GM18519 (cell line): ENCODE data around the gene CCDC116.
"Not testable (repeated sequence)": the region's sequence is repeated elsewhere in the genome, so short reads cannot be mapped to it uniquely, and the experiment has no call there.

ENCODE experiments used
- ATAC-seq: cut with Tn5 transposase; IDR thresholded peaks from one replicate; pipeline ENCODE4 v1.9.1; 2021; ENCODE audit warnings: mild to moderate bottlenecking, moderate library complexity; ENCODE audit not compliant: unreplicated experiment, low FRiP score

CCDC116 gene

DNA sequence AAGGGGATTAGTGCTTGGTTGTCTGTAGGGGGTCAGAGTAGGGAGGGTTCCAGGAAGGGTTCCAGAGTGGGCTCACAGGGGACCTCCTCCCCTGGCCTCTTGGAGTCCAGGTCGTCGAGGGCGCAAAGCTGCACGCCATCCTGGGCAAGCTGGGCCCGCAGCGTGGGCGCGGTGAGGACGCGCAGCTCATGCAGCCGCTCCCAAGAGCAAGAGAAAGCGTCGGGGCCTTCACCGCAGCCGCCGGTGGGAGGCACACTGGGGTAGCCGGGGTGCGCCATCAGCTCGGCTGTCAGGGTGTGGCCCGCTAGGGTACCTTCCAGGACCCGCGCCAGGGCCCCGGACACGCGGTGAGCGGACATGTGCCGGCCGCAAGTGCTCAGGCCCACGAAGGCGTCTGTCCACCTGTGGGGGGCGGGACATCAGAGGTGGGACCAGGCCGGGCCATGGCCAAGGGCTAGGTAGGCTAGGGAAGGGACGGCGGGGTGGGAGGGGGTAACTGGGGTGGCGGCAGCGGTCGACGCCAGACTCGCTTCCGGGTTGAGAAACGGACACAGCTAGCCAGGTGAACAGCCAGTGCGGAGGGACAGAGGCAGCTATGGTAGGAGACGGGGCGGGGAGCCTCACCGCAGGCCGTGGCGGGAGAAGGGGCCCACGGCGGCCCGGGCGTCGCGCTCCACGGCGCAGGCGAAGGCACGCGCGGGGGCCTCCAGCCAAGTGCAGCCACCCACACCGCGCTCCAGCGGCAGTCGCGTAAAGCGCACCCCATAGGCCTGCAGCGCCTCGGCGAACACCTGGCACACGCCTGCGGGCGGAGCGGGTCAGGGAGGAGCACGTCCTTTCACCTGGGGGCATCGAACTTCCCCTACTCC, 3.9 kb upstream of the CCDC116 start:
- no peak for ATAC-seq

DNA sequence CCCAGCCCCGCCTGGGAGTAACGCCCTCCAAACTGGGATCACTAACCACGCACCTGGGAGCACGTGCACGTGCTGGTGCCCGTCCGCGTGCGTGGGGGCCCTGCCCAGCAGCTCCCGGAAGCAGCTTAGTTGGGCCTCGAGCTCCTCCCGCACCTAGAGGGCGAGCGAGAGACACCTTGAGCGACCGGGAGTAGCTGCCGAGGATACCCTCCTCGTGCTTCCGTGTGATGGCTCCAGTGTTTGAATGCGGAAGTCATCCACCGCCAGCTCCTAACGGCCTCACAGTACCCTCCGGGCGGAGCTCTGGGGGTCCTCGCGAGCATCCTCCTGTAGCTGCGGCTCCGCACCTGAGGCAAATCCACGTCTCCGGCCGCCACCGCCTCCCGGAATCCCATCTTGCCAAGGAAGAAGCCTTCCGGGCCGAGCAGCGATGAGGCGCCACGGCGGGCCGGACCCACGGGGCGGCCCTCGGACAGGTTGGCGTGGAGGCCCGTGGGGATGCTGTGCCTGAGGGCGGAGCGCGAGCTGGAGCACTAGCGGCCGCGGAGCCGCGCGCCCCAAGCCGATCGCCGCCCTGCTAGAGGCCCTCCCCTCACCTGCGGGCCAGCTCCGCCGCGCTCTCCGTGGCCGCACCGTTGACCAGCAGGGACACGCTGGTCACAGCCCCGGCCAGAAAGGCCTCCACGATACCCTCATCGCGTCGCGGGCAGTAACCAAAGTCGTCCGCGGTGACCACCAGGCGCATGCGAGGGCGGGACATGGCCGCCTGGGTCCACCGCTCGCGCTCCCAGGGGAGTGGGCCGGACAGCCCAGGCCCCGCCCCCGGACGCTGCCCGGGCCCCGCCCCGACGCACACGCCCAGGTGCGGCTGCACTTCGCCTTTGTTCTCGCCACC, 3.1 kb upstream of the CCDC116 start, which contains the start of gene YDJC:
Gene YDJC, minus strand, starts transcription at position 768 of the 895 bp plus-strand sequence. Its CDS starts 8 bp downstream, at position 760.
- ATAC-seq: peak; percentile 56

DNA sequence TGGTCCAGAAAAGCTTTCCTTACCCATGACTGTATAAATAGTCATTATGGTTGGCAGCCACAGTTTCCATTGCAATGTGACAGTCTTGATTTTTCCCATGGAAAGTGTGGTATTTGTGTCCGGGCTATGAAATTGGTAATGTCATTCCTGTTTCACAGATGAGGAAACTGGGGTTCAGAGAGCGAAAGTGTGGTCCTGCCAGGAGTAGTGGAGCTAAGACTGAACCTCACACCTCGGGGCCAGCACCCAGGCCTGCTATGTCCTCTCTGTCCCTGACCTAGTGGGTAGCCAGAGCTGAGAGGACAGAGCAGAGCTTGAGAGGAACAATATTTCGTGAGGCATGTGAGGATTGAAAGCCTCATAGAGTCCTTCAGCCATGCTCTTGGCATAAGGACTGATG, 1.5 kb upstream of the CCDC116 start:
- no peak for ATAC-seq

DNA sequence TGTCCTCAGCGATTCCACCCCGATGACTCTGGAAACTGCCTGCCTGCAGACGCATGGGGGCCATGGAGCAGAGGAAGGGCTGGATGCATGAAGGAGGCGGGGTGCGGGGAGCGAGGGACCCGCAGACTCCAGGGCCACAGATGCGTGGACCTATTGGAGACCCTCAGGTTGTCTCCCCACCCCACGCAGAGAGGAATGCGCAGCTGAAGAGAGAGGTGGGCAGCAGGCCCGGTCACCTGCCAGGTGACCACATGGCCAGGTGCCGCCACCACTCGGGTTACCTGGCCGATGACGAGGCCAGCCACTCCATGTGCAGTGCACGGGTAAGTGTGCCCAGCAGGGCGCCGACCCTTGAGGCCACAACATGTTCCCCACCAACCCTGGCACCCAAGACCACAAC, 371 bp downstream of the CCDC116 start:
- ATAC-seq: no peak

DNA sequence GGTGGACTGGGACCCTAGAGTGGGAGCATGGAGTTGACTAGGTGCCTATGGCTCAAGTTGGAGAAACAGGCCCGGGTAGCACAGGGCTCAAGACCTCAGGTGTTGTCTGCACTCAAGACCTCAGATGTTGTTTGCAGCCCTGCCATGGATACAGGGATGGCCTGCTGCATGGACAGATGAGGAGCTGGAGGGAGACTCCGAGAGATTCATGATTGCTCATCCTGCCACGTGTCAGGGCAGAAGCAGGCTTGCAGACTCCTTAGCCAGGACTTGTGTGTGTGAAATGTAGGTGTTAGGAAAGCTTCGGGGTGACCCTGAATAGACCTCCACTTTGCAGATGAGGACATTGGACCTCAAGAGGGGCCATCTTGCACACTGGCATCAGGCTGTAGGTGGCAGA, 921 bp downstream of the CCDC116 start:
- ATAC-seq: no peak

DNA sequence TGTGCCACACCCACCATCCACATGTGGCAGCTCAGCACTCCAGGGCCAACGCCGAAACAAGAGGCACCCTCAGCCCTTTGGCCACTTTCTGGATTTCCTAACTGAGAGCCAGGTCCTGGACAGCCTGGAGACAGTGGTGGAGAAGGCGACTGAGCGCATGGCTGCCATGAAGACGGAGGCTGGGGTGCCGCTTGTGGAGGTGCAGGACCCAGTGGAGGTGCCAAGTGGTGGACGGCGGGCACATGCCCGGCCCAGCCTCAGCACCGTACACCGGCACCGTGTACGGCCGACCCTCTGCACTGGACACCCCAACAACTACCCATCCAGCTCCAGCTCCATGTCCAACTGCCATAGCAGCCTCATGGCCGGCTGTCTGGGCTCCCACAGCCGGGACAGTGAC, 1.5 kb downstream of the CCDC116 start:
- no peak for ATAC-seq

DNA sequence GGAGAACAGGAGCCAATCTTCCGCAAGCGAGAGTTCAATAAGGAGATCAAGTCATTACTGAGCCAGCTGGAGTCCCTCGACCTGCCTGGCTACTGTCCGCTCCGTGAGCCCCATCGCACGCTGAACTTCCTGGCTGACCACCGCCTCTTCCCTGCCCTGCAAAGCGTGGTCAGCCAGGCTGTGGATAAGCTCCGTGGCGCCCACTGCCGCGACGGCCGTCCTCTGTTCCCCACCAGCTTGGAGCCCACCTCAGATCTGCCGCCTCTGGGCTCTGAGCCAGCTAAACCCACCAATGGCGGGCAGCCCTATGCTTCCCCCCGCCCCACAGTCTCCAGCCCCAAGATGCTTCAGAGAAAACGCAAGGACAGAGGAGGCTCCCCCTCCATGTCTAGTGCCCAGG, 2.3 kb downstream of the CCDC116 start:
- no peak for ATAC-seq

DNA sequence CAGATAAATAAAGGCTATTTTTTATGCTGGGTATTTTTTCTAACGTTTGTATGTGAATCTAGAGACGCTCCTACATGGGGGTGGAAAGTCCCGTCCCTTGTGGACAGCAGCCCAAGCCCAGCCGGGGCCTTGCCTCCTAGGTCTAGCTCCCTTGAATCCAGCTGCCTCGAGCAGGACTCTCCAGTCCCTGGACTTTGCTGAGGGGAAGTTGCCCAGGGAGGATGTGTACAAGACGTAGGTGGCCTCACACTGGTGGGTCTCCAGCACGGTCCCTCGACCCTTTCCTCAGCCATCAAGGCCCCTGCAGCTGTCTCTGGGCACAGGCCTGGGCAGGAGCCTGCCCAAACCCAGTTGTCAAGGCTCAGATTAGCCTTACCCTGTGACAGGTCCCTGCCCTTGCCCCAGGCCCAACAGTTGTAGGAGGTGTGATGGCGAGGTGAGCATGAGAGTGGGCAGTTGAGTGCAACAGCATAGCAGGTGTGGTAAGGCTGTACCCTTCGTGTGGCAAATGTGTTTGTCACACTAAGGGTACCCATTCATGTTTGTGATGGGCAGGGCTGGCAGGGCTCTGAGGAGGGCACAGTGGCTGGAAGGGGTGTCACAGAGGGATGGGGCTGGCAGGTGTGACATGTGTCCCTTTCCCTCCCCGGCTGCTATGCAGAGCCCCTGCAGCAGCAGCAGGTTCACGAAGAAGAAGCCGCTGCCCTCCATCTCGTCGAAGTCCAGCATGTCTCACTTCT, 3.4 kb downstream of the CCDC116 start:
- no peak for ATAC-seq

DNA sequence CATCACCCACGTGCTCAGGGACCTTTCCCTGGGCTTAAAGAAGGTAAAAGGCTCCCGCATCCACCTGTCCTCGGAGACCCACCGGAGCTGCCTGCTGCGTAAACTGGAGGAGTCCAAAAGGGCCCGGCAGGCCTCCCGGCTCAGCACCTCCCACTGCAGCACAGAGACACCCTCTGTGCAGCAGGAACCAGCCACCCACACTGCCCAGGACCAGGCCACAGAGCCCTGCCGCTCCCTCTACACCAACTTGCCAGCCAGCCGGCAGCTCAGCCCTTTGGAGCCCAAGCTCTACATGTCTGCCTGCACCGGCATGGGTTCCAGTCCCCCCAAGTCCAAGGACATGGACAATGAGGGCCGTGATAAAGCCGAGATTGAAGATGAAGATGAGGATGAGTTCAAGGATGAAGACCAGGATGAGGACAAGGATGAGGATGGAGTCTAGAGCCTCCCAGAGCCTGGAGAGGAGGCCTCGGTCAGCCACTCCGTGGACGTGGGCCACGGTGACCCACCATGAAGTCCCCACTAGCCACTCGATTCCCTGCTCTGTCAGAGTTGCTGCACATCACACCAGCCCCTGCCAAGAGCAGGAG, 4.2 kb downstream of the CCDC116 start:
- ATAC-seq: no peak

DNA sequence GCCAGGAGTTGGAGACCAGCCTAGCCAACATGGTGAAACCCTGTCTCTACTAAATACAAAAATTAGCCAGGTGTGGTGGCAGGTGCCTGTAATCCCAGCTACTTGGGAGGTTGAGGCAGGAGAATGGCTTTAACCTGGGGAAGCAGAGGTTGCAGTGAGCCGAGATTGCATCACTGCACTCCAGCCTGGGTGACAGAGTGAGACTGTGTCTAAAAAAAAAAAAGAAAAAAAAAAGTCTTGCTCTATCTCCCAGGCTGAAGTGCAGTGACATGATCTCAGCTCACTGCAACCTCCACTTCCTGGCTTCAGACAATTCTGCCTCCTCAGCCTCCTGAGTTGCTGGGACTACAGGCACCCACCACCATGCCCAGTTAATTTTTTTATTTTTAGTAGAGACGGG, 4.9 kb downstream of the CCDC116 start:
- not testable (repeated sequence) for ATAC-seq

DNA sequence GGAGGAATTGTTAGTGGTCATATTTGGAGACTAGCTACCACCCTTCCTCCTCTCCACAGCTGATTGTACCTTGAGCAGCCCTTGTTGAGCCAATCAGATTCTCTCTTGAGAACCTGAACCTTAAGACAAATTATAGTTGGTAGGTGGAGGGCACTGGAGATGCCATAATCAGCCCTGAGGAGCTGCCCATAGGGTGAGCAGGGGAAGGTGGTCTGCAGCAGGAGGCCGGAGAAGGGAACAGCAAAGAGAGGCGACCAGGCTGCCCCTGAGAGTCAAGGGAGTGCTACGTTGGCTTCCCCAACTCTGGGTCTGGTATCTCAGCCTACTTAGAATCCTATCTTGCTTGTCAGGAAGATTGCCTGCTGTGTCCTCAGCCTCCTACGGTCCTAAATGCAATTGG, 6.8 kb downstream of the CCDC116 start:
- ATAC-seq: no peak

DNA sequence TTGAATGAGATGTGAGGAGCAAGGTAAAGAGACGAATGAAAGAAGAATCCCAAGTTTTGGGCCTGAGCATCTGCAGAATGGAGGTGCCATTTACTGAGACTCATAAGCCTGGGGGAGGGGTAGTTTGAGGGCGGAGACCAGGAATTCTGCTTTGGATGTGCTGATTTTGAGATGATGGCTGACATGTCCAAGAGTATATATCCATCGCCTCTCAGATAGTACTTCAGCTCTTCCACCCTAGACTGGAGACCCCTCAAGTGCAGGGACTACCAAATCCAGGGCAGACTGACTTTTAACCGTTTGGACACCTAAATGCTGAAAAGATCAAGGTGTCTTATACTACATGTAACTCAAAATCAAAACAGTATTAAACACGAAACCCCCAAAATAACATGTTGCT, 8.2 kb downstream of the CCDC116 start:
- no peak for ATAC-seq

DNA sequence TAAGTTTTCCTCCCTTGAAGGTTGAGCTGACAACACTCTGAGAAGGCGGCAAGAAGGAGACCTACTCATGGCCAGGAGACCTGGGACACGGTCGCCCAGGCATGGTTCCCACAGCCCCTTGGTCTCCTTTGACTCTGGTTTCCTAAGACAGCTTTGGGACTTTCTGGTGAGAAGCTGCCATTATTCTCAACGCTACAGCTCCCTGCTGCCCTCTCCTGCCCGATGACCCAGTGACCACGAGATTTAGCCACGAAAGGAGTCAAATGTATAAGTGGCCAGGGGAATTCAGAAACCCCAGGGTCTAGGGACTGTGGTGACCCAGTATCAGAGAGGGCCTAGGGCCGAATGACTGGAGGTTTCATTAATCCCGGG, 8.8 kb downstream of the CCDC116 start:
- no peak for ATAC-seq

DNA sequence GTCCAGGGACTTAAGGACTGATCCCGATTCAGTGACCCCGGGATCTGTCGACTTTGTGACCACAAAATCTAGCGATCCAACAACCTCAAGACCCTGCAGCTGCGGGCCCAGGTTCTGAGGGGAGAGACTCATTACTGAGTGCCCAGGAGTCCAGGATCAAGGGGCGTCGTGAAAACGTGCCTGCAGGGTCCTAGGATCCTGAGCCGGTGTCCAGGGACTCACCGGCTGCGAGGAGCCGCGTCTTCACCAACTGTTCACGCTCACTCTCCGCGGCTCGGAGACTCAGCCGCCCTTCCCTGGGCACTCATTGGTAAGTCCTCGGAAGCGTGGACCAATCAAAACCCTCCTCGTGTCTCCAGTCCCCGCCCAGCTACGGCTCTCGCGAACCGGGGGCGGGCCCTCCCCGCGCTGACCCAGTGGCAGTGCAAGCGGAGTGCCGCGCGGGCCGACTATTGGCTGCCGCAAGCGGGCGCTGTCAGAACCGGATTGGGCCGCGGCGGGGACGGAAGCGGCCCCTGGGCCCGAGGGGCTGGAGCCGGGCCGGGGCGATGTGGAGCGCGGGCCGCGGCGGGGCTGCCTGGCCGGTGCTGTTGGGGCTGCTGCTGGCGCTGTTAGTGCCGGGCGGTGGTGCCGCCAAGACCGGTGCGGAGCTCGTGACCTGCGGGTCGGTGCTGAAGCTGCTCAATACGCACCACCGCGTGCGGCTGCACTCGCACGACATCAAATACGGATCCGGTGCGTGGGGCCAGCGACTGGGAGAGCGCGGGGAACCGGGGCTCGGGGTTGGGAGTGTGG, 9.4 kb downstream of the CCDC116 start, which contains the start of gene SDF2L1:
Gene SDF2L1, plus strand, starts transcription at position 514 of the 795 bp plus-strand sequence. Its CDS starts 35 bp downstream, at position 549.
- peak; percentile 85 for ATAC-seq

DNA sequence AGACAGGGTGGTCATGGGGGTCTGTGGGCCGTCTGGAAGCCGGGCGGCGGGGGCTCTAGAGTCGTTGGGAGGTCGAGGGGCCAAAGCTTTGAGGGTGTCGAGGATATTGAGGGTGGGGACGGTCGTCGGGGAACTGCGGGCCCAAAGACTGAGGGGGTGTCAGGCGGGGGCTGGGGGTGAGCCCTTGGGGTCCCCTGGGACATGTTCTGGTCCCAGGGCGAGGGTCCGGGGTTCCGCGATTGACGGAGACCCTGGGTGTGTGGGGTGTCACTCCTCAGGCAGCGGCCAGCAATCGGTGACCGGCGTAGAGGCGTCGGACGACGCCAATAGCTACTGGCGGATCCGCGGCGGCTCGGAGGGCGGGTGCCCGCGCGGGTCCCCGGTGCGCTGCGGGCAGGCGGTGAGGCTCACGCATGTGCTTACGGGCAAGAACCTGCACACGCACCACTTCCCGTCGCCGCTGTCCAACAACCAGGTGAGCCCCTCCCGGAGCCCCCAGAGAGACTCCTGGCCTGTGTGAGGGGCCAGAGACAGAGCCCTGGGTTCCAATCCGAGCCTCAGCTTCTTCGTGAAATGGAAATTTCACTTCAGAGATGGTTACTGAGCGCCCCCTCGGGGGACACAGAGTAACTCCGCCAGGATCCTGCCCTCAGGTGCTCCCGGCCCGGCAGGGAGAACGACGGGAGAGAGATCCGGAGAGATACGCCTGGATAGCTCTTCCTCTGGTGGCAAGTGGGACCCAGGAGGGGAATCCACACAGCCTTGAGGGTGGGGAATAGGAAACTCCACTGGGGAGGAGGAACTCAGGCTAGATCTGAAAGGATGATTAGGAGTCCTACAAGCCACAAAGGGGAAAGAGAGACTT, 10.3 kb downstream of the CCDC116 start:
- no peak for ATAC-seq

DNA sequence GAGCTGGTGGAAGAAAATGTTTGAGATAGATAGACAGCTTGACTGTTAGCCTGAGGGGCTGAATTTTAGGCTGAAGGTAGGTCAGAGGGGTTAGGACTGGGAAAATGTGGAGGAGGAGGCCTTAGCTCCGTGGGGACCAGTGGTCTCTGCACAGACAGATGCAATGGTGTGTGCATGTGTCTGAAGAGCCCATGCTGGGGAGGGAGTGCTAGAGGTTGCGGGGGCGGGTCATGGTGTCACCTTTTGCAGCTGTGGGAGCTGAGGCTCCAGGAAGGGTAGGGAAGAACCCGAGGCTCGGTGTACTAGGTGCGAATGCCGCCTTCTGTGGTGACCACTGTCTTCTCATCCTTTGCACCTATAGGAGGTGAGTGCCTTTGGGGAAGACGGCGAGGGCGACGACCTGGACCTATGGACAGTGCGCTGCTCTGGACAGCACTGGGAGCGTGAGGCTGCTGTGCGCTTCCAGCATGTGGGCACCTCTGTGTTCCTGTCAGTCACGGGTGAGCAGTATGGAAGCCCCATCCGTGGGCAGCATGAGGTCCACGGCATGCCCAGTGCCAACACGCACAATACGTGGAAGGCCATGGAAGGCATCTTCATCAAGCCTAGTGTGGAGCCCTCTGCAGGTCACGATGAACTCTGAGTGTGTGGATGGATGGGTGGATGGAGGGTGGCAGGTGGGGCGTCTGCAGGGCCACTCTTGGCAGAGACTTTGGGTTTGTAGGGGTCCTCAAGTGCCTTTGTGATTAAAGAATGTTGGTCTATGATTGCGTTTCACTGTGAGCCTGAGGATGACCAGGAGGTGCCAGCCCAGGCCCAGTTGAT, 11.2 kb downstream of the CCDC116 start:
- ATAC-seq: no peak

DNA sequence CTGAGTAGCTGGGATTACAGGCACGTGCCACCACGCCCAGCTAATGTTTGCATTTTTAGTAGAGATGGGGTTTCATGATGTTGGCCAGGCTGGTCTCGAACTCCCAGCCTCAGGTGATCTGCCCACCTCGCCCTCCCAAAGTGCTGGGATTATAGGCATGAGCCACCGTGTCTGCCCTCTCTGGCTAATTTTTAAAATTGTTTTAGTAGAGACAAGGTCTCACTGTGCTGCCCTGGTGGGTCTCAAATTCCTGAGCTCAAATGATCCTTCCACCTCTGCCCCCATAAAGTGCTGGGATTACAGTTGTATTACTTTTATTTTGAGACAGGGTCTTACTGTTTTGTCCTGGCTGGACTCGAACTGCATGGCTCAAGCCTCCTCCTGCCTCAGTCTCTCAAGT, 13.0 kb downstream of the CCDC116 start:
- ATAC-seq: not testable (repeated sequence)
